Measurements from ENCODE around the gene VAV3. TPM values are rescaled to one million over a fixed set of nuclear protein-coding genes. Genes with fewer than 3 reads are reported as not detected.

VAV3 gene
- total and polyA plus RNA-seq, 10 of the 15 experiments (the other 5 are each of a cell fraction or from before 2014, with no cell fraction given) = 0.84 to 5.5 (median 3.4) TPM

- H3K9me3 ChIP-seq (replicated peaks; ENCODE audit: control insufficient read depth, insufficient read depth, low read length) = no peaks in the 10 kb centered on the region
- intact Hi-C loops (cut with micrococcal nuclease; ENCODE audit: unreplicated experiment) (no loop called here), in situ Hi-C loops (cut with MboI) (no loop called here)
- ChIA-PET SMC1A (ENCODE audit: uncharacterized antibody, unreplicated experiment) (no interaction called here), CTCF (no interaction called here), RAD21 (ENCODE audit: unreplicated experiment) (no interaction called here), POLR2A (no interaction called here)
- no peak overlapping the region for H3K4me3 ChIP-seq
- no TSS peak for BruUV-seq (replicated peaks)
- H3K79me2 ChIP-seq (ENCODE audit: control insufficient read depth, insufficient read depth, low read length) = no peaks in the 10 kb centered on the region
- H2AFZ ChIP-seq (ENCODE audit: control insufficient read depth, low read depth, low read length) = no peak overlapping the region
- ATAC-seq (no peak), DNase-seq (ENCODE audit: low read depth, low spot score) (no peak), FAIRE-seq (no peak)
- H4K20me1 ChIP-seq (ENCODE audit: control insufficient read depth, insufficient read depth) = no peaks in the 10 kb centered on the region
- H3K27me3 ChIP-seq (replicated peaks in 1 of 2; ENCODE audit: control insufficient read depth in 2 of 2, insufficient read depth in 2 of 2, low read length in 1 of 2) = no peaks in the 10 kb centered on the region; a peak in 1 of 4 replicates
- no peak overlapping the region for H3K27ac ChIP-seq (ENCODE audit: control insufficient read depth, insufficient read depth)
- no peaks in the 10 kb centered on the region for H3K36me3 ChIP-seq (ENCODE audit: control insufficient read depth in 2 of 2, insufficient read depth in 2 of 2, low read length in 1 of 2)
- TF ChIP-seq CEBPZ (IDR thresholded peaks at IDR 0.05; ENCODE audit: low read depth, low read length) = no peak
- no peak for TF ChIP-seq BMI1 (IDR thresholded peaks at IDR 0.05; ENCODE audit: borderline replicate concordance)
- TF ChIP-seq ATF7 (IDR thresholded peaks at IDR 0.05; ENCODE audit: low read depth) = no peak
- TF ChIP-seq TCF7 (IDR thresholded peaks at IDR 0.05; ENCODE audit: borderline replicate concordance) = no peak
- TF ChIP-seq ATF2 (IDR thresholded peaks at IDR 0.05; ENCODE audit: low read length) = no peak
- no peak for TF ChIP-seq JUND (IDR thresholded peaks at IDR 0.05; ENCODE audit: low read depth, low read length)
- no peak for TF ChIP-seq RUNX3 (IDR thresholded peaks at IDR 0.05; ENCODE audit: low read length)
- no peak for TF ChIP-seq USF1 (IDR thresholded peaks at IDR 0.05; ENCODE audit: borderline replicate concordance, extremely low read length, insufficient read depth, low read depth, low read length)
- no peak for TF ChIP-seq STAT1 (conservative IDR thresholded peaks at IDR 0.05)
- TF ChIP-seq NFYB (IDR thresholded peaks at IDR 0.05; ENCODE audit: insufficient read depth, low read depth, low read length) = no peak
- no peak for TF ChIP-seq POLR2AphosphoS5 (IDR thresholded peaks at IDR 0.05; ENCODE audit: low read length)
- no peak for TF ChIP-seq PAX5 (IDR thresholded peaks at IDR 0.05; ENCODE audit: borderline replicate concordance, low read depth, low read length)
- no peak for TF ChIP-seq NKRF (conservative IDR thresholded peaks at IDR 0.05)
- TF ChIP-seq ELK1 (IDR thresholded peaks at IDR 0.05; ENCODE audit: low read depth, low read length) = no peak
- H3K4me1 ChIP-seq (ENCODE audit: control insufficient read depth, insufficient read depth, low read length) = no peaks in the 10 kb centered on the region
- no peak overlapping the region for H3K9ac ChIP-seq (ENCODE audit: control insufficient read depth, insufficient read depth, low read length)
- WGBS (ENCODE audit: insufficient coverage, insufficient replicate concordance, low lambda C conversion rate, missing lambda C conversion rate) = 7% methylated on average over 3 of the region's 3 CpGs
- no peak overlapping the region for H3K4me2 ChIP-seq (ENCODE audit: control insufficient read depth, insufficient read depth)
Observed at GRCh38 chr1:107807855-107808254, 157.1 kb downstream of the VAV3 start.

Measured in GM12878 (cell line).